Measurements from ENCODE around the gene UBXN6.
A peak's percentile ranks its signal among the peaks of the same experiment; 100 is the strongest.

The UBXN6 gene

DNA sequence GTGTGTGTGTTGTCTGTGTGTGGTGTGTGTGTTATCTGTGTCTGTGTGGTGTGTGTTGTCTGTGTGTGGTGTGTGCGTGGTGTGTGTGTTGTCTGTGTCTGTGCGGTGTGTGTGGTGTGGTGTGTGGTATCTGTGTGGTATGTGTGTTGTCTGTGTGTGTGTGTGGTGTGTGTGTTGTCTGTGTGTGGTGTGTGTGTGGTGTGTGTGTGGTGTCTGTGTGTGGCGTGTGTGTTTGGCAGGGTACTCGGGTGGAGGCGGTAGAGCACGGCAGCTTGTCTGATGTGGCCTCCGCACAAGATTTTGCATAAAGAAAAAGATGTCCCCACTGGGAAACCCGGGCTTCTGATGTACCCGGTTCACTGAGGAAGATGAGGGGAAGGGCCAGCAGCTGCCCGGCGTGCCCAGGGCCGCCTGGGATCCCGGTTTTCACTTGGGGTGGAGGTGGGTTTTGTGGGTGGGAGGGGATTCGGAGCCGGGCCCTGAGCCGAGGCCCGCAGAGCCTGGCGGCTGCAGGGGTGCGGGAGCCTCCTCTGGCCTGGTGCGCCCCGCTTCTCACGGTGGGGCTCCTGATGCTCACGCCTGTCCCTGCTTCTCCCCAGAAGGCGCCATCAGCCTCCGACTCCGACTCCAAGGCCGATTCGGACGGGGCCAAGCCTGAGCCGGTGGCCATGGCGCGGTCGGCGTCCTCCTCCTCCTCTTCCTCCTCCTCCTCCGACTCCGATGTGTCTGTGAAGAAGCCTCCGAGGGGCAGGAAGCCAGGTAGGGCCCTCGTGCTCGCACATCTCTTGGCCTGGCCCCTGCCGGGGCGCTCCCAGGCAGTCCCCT lies 35.7 kb upstream of the UBXN6 start:
- DNase-seq = no peak

DNA sequence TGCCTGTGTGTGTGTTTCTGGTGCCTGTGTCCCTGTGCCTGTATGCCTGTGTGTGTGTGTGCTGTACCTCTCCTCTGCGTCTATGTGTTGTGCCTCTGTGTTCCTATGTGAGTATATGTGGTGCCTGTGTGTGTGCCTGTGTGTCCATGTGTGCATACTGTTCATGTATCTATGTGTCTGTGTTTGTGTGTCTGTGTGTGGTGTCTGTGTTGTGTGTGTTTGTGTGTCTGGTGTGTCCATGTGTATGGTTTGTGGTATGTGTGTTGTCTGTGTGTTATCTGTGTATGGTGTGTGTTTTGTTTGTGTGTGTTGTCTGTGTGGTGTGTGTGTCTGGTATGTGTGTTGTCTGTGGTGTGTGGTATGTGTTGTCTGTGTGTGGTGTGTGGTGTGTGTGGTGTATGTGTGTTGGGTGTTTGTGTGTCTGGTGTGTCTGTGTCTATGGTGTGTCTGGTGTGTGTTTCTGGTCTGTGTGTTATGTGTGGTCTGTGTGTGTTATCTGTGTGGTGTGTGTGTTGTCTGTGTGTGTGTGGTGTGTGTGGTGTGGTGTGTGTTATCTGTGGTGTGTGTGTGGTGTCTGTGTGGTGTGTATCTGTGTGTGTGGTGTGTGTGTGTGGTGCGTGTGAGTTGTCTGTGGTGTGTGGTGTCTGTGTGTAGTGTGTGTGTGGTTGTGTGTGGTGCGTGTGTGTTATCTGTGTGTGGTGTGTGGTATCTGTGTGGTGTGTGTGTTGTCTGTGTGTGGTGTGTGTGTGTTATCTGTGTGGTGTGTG lies 34.9 kb upstream of the UBXN6 start:
- DNase-seq = no peak

DNA sequence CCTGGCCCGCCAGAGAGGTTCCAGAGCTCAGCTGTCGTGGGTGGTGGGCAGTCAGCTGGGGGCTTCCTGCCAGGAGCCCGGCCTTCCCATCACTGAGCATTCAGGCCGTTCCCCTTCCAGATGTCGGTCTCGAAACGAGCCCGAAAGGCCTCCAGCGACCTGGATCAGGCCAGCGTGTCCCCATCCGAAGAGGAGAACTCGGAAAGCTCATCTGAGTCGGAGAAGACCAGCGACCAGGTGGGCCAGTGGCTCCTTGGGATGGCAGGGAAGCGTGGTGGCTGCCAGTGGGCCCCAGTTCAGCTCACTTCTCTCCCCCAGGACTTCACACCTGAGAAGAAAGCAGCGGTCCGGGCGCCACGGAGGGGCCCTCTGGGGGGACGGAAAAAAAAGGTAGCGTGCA lies 33.9 kb upstream of the UBXN6 start:
- DNase-seq = no peak

DNA sequence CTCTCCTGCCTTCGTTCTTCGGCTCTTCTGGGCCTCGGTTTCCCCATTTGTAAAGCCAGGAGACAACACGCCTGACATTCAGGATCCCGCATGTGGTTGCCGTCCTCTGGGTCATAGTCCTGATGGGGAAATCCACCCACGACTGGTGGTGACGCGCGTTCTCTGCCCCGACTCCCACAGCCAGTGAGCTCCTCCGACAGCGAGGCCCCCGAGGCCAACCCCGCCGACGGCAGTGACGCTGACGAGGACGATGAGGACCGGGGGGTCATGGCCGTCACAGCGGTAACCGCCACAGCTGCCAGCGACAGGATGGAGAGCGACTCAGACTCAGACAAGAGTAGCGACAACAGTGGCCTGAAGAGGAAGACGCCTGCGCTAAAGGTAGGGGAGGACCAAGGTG lies 30.9 kb upstream of the UBXN6 start:
- DNase-seq = no peak

DNA sequence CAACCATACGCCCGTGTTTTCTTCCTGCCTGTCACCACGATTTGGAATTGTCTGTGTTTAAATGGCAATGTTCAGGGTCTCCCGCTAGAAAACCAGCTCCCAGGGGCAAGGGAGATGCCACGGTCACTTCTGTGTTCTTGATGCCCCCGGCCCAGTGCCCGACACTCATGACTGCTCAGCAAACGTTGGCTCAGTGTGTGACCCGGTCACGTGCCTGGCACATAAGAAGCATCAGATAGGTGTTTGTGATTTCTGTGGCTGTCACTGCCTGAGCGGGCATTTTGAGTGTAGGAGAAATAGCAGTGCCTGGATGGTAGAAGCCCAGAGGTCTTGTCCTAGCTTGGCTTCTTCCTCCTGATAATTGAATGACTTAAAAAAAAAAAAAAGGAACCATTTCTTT lies 30.0 kb upstream of the UBXN6 start:
- DNase-seq = no peak

DNA sequence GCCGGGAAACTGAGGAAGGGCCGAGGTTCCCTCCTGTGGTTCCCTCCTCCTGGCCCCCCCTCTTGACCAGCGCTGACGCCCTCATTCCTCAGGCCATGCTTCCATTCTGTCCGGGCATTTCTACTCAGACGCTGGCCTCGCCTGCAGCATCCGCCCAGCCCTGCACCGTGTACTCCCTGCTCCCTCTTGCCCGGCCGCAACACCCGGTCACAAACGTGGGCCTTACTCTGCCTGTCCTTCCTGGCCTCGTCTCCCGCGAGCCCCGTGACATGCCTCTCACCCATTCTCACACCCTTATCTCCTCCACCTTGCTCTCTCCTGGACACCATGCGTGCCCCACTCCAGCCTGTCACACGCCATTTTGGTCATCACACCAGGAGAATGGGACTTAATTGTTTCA lies 25.8 kb upstream of the UBXN6 start:
- DNase-seq = no peak

DNA sequence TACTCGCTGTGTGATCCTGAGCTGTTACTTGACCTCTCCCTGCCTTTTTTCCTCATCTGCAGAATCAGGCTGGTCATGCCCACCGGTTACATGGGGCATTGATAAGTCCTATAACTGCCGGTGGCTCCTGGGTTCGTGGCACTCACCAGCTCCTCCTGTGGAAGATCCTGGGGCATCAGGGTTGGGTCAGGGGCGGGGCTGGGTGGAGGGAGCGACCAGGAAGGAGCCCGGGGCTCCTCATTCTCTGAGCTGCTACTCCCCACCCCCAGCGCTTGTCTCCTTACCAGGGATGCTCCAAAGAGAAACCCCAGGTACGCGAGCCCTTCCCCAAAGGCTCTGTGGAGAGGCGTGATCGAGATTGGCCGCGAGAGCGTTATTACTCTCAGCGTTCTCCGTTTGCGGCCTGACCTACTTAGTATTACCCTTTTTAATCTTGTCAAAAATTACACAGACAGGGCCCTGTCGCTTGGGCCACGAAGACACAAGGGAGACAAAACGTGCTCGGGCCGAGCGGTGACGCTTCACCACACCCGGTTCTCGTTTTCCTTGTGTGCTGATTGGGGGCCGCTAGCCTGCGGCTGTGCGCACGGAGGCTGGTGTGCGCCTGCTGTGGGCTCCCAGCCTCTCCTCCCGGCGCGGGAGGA lies 25.2 kb upstream of the UBXN6 start:
- DNase-seq = no peak

DNA sequence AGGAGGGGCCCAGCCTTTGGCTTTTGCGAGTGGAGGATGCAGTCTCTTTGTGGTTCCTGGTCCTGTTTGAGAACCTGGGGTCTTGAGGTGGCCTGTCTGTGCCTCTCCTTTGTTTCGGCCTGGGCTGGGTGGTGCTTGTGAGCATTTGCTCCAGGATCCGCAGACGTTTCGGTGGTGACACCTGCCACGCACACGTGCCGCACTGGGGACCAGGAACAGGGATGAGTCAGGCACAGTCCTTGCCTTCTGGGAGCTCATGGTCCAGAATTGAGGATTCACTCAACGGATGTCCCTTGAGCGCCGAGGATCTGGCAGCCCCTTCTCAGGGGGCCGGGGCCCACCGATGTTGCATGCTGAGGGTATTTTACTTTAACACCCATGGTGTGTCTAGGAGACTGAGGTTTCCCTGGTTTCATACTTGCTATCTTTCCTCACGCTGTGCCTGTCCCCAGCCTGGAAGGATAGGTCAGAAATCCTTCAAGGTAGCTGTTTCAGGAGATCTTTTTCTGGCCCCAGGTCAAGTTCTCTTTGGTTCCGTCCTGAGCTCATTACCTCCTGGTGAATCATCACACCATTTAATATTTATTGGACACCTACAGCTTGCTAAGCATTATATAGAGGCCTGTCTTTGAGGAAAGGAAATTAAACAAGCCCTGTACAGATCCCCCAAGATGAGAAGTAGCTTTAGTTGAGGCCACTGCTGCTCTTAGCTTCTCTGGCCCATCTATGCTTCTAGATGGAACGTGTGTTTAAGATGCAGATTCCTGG lies 19.6 kb upstream of the UBXN6 start:
- no peak for DNase-seq

DNA sequence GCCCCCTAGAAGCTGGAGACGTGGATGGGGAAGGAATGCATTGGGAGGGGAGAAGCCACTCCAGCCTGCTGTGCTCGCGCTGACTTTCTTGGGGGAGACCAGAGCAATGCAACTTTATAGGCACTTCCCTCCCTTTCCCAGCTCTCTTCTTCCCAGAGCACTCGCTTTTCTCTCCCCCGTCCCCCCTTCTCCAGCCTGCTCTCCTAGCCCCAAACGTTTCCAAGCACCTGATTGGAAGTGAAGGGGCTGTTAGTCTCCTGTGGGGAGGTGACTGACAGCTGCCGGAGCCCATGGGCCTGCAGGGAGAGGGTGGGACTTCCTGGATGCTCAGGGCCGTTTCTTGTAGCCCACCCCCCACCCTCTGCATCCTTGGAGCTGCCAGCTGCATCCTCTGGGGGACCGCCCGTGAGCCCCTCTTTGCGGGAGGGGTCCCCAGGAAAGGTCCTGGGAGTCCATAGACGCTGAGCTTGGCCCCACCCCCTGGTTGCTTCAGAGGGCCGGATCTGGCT lies 17.0 kb upstream of the UBXN6 start:
- DNase-seq = no peak

DNA sequence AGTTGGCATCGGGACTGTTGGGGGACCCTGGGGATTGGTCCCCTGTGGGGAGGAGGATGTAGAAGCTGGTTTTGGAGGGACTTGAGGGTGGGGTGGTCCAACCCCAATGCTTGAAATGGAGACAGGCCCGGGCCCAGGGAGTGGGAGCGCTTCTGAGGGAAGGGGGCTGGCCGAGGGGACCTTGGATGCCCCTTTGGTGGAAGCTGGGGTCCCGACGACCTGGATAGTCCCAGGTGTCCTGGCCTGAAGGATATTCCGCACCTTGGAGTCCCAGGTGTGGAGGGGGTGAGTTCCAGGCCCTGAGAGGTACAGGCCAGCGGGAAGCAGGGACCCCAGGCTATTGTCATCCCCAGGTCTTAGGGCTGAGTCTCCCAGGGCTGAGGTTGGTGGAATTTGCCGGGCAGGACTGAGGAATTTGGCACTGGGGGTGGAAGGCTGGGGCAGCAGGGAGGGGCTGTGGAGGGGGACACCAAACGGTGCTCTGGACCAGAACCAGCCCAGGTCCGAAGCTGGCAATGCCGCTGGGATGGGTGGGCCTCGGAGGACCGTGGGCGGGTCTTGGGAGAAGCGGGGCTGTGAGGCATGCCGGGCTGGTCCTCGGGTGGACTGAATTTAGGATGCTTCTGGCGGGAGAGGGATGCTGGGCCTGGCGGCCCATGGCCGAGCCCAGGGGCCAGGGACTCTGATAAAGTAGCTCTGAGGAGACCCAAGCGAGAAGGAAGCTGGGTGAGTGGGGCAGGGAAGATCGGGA lies 16.3 kb upstream of the UBXN6 start:
- no peak for DNase-seq

DNA sequence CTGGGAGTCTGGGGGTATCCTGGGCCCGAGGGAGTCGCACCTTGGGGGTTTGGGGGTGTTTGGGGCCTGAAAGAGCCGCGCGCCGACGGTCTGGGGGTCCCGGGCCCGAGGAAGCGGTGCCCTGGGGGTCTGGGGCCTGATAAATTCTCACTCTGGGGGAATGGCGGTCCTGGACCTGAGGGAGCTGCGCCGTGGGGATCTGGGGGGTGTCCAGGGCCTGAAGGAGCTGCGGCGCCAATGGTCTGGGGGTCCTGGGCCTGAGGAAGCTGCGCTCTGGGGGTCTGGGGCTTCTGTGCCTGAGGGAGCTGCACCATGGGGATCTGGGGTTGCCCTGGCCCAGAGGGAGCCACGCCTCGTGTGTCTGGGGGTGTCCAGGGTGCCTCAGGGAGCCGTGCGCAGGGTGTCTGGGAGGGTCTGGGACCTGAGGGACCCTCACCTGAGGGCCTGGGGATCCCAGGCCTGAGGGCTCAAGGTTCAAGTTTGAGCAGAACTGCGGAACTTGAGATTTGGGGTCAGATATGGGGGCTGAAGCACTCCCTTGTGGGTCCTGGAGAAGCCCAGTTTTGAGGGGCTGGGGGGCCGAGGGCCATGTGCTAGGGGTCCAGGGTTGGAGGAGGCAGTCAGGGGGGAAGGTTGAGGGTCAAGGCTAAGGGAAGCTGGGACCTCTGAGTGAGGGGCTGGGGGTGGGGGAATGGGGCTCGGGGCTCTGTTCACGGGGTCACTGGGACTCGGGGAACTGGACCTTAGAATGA lies 15.6 kb upstream of the UBXN6 start:
- no peak for DNase-seq

DNA sequence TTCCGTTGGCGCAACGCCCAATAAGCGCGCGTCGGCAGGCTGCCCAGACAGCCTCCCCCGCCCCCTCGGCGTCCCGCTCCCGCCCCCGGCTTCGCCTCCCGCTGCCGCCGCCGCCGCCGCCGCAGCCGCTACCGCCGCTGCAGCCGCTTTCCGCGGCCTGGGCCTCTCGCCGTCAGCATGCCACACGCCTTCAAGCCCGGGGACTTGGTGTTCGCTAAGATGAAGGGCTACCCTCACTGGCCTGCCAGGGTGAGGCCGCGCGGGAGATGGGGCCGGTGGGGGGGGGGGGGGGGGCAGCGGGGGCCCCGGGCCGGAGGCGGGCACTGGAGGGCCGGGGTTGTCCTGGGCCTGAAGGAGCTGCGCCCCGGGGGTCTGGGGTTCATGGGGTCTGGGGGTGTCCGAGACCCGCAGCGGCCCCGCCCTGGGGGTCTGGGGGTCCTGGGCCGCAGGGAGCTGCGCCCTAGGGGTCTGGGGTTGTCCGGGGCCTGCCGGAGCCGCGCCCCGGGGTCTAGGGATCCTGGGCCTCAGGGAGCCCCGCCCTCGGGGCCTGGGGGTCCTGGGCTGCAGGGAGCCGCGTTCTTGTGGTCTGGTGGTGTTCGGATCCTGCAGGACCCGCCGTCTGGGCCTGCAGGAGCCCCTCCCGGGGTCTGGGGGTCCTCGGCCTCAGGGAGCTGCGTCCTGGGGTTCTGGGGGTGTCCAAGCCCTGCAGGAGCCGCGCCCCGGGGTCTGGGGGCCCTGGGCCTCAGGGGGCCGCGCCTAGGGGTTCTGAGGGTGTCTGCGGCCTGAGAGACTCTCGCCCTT lies 14.8 kb upstream of the UBXN6 start, which contains the start of gene HDGFL2:
Gene HDGFL2, plus strand, starts transcription at position 124 of the 801 bp plus-strand sequence. Its CDS starts 54 bp downstream, at position 178.
- no peak for DNase-seq

DNA sequence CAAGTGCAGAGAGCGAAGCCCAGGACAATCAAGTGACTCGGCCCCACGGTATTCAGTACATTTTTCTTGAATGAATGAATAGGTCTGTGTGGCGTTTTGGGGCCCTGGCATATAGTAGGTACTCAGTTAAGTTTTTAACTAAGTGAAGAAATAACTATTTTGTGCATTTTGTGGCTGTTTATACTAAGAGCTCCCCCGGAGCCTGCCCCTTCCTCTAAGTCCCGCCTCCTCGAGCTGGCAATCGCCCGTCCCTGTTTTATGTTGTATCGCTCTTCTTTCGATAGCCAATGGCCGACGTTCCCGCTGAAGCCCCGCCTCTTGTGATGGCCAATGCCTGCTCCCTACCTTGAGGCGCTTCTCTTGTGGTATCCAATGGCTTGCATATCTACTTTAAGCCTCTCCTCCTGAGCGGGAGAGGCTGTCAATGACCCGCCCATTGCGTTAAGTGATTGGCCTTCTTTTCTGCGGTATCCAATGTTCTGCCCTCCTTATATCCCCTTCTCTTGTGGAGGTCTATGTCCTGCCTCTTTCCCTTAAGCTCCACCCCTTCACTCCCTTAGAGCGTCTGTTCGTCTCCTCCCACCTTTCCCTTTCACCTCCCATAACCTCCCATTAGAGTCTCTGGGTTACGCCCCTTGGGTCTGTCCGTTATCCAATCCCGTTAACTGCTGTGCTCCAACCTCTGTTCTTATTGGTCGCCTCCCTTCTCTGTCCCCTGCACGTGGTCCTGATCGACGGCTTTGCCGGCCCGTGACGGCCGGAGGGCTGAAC lies 14.0 kb upstream of the UBXN6 start:
- peak; percentile 99 for DNase-seq

DNA sequence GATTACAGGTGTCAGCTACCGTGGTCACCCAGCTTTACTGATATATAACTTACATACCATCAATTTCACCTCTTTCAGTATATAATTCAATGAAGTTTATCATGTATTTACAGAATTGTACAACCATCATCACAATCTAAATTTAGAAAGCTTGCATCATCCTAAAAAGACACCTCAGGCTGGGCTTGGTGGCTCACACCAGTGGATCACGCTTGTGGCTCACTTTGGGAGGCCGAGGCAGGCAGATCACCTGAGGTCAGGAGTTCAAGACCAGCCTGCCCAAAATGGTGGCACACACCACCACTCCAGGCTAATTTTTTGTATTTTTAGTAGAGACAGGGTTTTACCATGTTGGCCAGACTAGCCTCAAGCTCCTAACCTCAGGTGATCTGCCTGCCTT lies 10.2 kb upstream of the UBXN6 start:
- DNase-seq = no peak

DNA sequence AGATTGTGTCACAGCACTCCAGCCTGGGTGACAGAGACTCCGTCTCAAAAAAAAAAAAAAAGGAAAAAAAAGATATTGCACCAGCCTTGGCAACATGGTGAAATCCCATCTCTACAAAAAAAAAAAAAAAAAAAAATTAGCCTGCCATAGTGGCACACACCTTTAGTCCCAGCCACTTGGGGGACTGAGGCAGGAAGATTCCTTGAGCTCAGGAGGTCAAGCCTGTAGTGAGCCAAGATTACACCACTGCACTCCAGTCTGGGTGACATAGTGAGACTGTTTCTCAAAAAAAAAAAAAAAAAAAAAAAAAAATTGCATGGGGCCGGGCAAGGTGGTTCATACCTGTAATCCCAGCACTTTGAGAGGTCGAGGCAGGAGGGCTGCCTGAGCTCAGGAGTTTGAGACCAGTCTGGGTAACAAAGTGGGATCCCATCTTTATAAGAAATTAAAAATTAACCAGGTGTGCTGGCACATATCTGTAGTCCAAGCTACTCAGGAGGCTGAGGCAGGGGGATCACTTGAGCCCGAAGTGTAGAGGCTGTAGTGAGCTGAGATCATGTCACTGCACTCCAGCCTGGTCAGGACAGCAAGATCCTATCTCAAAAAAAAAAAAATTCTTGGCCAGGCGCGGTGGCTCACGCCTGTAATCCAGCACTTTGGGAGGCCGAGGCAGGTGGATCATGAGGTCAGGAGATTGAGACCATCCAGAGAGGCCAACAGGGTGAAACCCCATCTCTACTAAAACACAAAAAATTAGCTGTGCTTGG lies 7.4 kb upstream of the UBXN6 start:
- DNase-seq = no peak

DNA sequence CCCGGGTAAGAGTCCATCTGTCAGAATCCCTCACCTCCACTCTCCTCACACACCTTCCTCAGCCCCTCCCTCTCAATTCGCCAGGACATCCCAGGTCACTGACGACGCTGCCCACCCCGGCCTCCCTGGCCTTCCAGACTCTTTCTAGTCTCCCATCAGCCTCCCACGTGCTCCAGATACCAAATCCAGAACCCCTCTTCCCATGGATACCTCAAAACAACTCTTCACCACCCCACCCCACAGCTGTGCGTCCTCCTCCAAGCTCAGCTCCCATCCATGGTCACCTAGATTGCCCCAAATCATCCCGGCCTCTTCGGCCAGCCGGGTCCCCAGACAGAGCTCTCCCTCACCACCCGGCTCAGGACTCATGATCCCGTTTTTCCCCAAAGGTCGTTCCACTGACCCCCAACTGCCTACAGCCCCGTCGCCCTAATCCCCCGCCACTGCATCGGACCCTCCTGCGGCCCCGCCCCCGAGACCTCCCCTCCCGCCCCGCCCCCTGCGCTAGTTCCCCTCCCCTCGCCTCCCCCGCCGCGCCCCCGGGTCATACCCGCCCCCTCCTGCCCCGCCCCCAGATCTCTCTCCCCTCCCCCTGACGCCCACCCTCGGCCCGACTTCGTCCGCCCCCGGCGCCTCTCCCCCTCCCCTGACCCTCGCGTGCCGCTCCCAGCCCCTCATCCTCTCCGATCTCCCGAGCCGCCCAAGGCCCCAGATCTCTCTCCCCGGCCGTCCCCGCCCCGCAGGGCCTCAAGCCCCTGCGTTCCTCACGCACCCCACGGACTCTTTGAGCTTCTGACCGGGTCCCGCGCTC lies 546 bp downstream of the UBXN6 start:
- peak in 1 of 2 donors; percentile 46 for DNase-seq

DNA sequence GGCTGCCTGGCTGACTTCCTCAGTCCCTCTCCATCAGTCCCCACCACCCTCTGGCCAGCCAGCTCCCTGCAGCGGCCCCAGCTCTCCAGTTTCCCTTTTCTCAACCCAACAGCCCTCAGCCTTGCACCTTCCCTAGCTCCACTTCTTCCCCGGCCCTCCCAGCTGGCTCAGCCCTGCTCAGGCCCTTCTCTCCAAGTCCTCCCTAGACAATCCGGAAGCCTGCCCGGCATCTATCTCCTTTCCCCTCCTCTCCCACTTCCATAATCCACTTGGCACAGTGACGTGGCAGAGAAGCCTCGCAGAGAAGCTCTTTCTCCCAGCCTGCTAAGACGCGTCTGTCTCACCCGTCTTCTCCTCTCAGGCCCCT lies 1.1 kb downstream of the UBXN6 start:
- no peak for DNase-seq
